Endodermal cell (in vitro differentiated cells): ENCODE measurements around the gene DHX16. TPM values are rescaled to one million over a fixed set of nuclear protein-coding genes. Genes with fewer than 3 reads are reported as not detected.

Experiments used
- DNase-seq: peaks from one replicate; pipeline ENCODE4 v3.0.0-alpha.2; 2017
- H3K27ac ChIP-seq: 2 replicates; pipeline ENCODE4 v1.5.1; 2013; ENCODE audit warnings: mild to moderate bottlenecking, low read depth, low read length, moderate library complexity
- H3K27me3 ChIP-seq: 2 replicates; pipeline ENCODE4 v1.6.1; 2013; ENCODE audit warnings: mild to moderate bottlenecking, low read length, moderate library complexity; ENCODE audit not compliant: insufficient read depth, control insufficient read depth, poor library complexity, severe bottlenecking
- H3K36me3 ChIP-seq: 2 replicates; pipeline ENCODE4 v1.7.0; 2013; ENCODE audit warnings: mild to moderate bottlenecking, low read length, moderate library complexity; ENCODE audit not compliant: control insufficient read depth, insufficient read depth
- H3K4me1 ChIP-seq: one replicate; pipeline ENCODE4 v1.7.0; 2013; ENCODE audit warnings: low read length; ENCODE audit not compliant: control insufficient read depth, insufficient read depth
- H3K4me3 ChIP-seq: 2 replicates; pipeline ENCODE4 v1.5.1; 2013; ENCODE audit warnings: mild to moderate bottlenecking, low read length, moderate library complexity
- H3K9ac ChIP-seq: 2 replicates; pipeline ENCODE4 v1.6.1; 2013; ENCODE audit warnings: mild to moderate bottlenecking, low read length, moderate library complexity; ENCODE audit not compliant: poor library complexity, severe bottlenecking; ENCODE audit errors: extremely low read depth
- H3K9me3 ChIP-seq: 2 replicates; pipeline ENCODE4 v1.6.1; 2013; ENCODE audit warnings: mild to moderate bottlenecking, low read length, moderate library complexity; ENCODE audit not compliant: control insufficient read depth
- H3K27ac Mint-ChIP-seq: 2 replicates; pipeline ENCODE4 v1.8.0; 2020; ENCODE audit warnings: mixed read lengths
- H3K27me3 Mint-ChIP-seq: 2 replicates; pipeline ENCODE4 v1.8.0; 2021; ENCODE audit warnings: mild to moderate bottlenecking, mixed read lengths; ENCODE audit not compliant: insufficient read depth
- H3K36me3 Mint-ChIP-seq: 2 replicates; pipeline ENCODE4 v1.8.0; 2020; ENCODE audit warnings: low read depth, mixed read lengths
- H3K4me1 Mint-ChIP-seq: 2 replicates; pipeline ENCODE4 v1.8.0; 2020; ENCODE audit warnings: mixed read lengths
- H3K4me3 Mint-ChIP-seq: 2 replicates; pipeline ENCODE4 v1.8.0; 2020; ENCODE audit warnings: mild to moderate bottlenecking, moderate library complexity, mixed read lengths
- H3K9me3 Mint-ChIP-seq: 2 replicates; pipeline ENCODE4 v1.8.0; 2020; ENCODE audit warnings: mild to moderate bottlenecking, mixed read lengths
- CTCF ChIP-seq: fragments of 200-600 bp; sonication (generic); conservative IDR thresholded peaks from 2 replicates; pipeline ENCODE4 v1.5.0; 2021; ENCODE audit warnings: antibody characterized with exemption, mild to moderate bottlenecking
- WGBS, 2 experiments: methylation state at CpG; one replicate each; pipeline versions ENCODE4 v1.1.5 to v1.1.7; 2013; ENCODE audit warnings: missing lambda C conversion rate in 2 of 2, mixed read lengths in 1 of 2; ENCODE audit not compliant: insufficient coverage in 1 of 2, insufficient read length in 1 of 2; 5-methylcytosine and 5-hydroxymethylcytosine counted together
- total RNA-seq, 2 donors: library from RNA; stranded (reverse); fragmentation: NEBNext Ultra II Directional in 1 of 2; extraction: Animal tissue kit (Norgen Biotek cat#: 25700) in 1 of 2; gene quantifications; 2 replicates in 1 of 2; 3 replicates in 1 of 2; pipeline ENCODE4 v1.2.1, GENCODE V29; 2021

The DHX16 gene
- total RNA-seq, 2 donors from 2014 or later, result 33.5 to 33.9 TPM

DNA sequence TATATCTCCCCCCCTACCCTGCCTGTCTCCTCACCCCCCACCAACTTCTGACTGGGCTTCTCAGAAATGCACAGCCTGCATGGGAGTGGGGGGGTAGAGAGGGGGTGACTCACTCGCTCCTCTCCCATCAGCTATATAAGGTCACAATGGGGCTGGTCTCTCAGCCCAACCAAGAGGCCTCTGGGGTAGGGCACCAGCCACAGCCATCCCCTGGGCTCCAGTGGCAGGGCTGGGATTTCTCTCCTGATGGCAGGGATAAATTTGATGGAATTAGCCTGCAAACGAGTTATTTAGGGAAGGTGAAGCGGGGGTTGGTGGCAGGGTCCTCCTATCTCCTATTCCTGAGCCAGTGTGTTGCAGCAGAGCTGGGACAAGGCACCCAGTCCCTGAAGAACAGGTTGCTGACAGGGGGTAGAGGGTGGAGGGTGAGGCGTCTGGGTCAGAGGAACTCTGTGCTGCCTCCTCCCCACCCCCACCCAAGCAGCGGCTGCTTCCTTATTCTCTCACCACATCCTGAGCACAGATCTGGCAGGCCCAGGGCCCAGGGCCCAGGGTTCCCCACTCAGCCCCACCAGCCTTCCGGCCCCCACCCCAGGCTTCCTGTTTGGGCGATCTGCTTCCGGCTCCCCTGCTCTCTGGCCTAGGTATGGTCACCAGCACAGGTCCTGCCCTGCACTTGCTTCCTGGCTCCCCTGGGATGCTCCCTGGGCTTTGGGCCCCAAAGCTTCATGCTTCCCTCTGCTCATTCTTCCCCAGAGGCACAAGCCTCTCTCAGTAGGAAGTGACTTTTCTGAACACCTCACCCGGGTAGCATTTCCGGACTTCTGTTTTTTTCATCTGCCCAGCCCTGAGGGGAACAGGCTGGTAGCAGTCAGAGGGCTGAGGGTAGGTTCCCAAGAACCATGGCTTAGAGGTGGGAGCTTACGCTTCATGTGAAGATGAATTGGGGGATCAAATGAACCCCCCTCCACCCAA lies 9.6 kb upstream of the DHX16 start:
- H3K9me3 Mint-ChIP-seq, result no peaks in the 10 kb centered on the region
- Histone ChIP-seq H3K4me1 (peaks cover 18% of the 10 kb centered on the region), H3K9me3 (no peaks in the 10 kb centered on the region), H3K9ac (peak overlapping the region; percentile 31), H3K27me3 (no peaks in the 10 kb centered on the region), H3K27ac (no peak overlapping the region), H3K4me3 (peak overlapping the region; percentile 95), H3K36me3 (peaks cover 27% of the 10 kb centered on the region)
- WGBS, 2 experiments, result 24 to 42% methylated on average over 5 to 10 of the region's 11 CpGs
- TF ChIP-seq CTCF, result no peak
- H3K36me3 Mint-ChIP-seq, result peaks cover 21% of the 10 kb centered on the region
- no peaks in the 10 kb centered on the region for H3K27me3 Mint-ChIP-seq
- peak overlapping the region; percentile 61 for H3K27ac Mint-ChIP-seq
- H3K4me1 Mint-ChIP-seq, result peaks cover 54% of the 10 kb centered on the region
- peak overlapping the region; percentile 75 for H3K4me3 Mint-ChIP-seq
- DNase-seq, result peak; percentile 71

DNA sequence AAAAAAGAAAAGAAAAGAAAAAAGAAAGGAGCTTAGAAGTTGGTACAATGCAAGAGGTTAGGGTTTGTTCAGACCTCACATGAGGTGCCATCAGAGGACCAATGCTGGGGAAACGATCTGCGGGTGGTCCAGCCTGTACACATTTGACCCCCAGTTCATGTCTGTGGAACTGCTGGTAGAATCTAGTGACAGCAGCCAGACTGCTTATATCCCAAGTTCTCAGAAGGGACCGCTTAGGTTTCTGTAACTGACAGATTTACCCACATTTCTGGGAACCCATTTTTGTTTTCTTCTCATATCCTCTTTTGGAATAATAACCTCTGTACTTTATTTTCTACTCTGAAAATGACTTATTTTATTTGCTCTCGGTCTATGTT lies 8.9 kb upstream of the DHX16 start:
- WGBS, 2 experiments, result 88 to 93% methylated on average over 3 to 4 of the region's 4 CpGs
- Mint-ChIP-seq H3K27ac (no peak overlapping the region), H3K4me3 (peak overlapping the region; percentile 75), H3K27me3 (no peaks in the 10 kb centered on the region), H3K9me3 (no peaks in the 10 kb centered on the region), H3K4me1 (peaks cover 54% of the 10 kb centered on the region), H3K36me3 (peaks cover 26% of the 10 kb centered on the region)
- Histone ChIP-seq H3K36me3 (peaks cover 34% of the 10 kb centered on the region), H3K9me3 (no peaks in the 10 kb centered on the region), H3K27ac (no peak overlapping the region), H3K27me3 (no peaks in the 10 kb centered on the region), H3K9ac (no peak overlapping the region), H3K4me1 (peaks cover 18% of the 10 kb centered on the region), H3K4me3 (peak overlapping the region; percentile 95)
- no peak for TF ChIP-seq CTCF
- no peak for DNase-seq

- no peak for TF ChIP-seq CTCF
- peaks cover 12% of the 10 kb centered on the region for H3K4me1 ChIP-seq
- H3K27ac ChIP-seq, result peak overlapping the region; percentile 38
- Mint-ChIP-seq H3K36me3 (peaks cover 27% of the 10 kb centered on the region), H3K27me3 (no peaks in the 10 kb centered on the region), H3K4me3 (no peak overlapping the region), H3K4me1 (peaks cover 47% of the 10 kb centered on the region), H3K9me3 (no peaks in the 10 kb centered on the region), H3K27ac (peak overlapping the region; percentile 55)
- H3K36me3 ChIP-seq, result peaks cover 41% of the 10 kb centered on the region
- DNase-seq, result no peak
- H3K9me3 ChIP-seq, result no peaks in the 10 kb centered on the region
- whole genome bisulfite sequencing, 2 experiments, result 80 to 86% methylated on average over 5 to 7 of the region's 7 CpGs
- no peak overlapping the region for H3K9ac ChIP-seq
- no peaks in the 10 kb centered on the region for H3K27me3 ChIP-seq
- H3K4me3 ChIP-seq, result peak overlapping the region; percentile 65
Measured at GRCh38 chr6:30679765-30680535, 7.1 kb upstream of the DHX16 start.
